ENCODE results near the gene DAPK3.
A peak's percentile ranks its signal among the peaks of the same experiment; 100 is the strongest.

DAPK3 gene

Small RNA genes within 50 kb of the gene (small RNA-seq; reads per million reads assigned to genes)
- gene RN7SL202P (ENCODE audit: insufficient read depth) = 0.54 reads per million
- gene SNORD37 (ENCODE audit: insufficient read depth) = 70.0 reads per million, percentile 95 among the genes with 10 or more reads in this experiment

All from mesendoderm (in vitro differentiated cells).